Smooth muscle cell (in vitro differentiated cells): Measurements from ENCODE around the gene CAPN5. TPM values are rescaled to one million over a fixed set of nuclear protein-coding genes. Genes with fewer than 3 reads are reported as not detected.

Experiments
- DNase-seq: peaks from one replicate; lab custom pipeline; 2025; ENCODE audit not compliant: unreplicated experiment; lab: John Stamatoyannopoulos, UW
- H2AFZ ChIP-seq: fragments of 200-600 bp; sonication (generic); 2 replicates; pipeline ENCODE4 v1.6.0; 2016; ENCODE audit warnings: antibody characterized with exemption, low read depth, mild to moderate bottlenecking
- H3F3A ChIP-seq: fragments of 200-600 bp; sonication (generic); 2 replicates; pipeline ENCODE4 v1.6.0; 2017; ENCODE audit warnings: antibody characterized with exemption, low read depth
- H3K27ac ChIP-seq: fragments of 200-600 bp; sonication (generic); 2 replicates; pipeline ENCODE4 v1.5.1; 2016; ENCODE audit warnings: low read depth, mild to moderate bottlenecking
- H3K27me3 ChIP-seq: fragments of 200-600 bp; sonication (generic); 2 replicates; pipeline ENCODE4 v1.6.1; 2016; ENCODE audit warnings: low read depth, mild to moderate bottlenecking
- H3K36me3 ChIP-seq: fragments of 200-600 bp; sonication (generic); 2 replicates; pipeline ENCODE4 v1.5.1; 2016; ENCODE audit warnings: low read depth
- H3K4me1 ChIP-seq: fragments of 200-600 bp; sonication (generic); 2 replicates; pipeline ENCODE4 v1.5.1; 2016; ENCODE audit warnings: low read depth
- H3K4me2 ChIP-seq: fragments of 200-600 bp; sonication (generic); 2 replicates; pipeline ENCODE4 v1.6.0; 2016; ENCODE audit warnings: mild to moderate bottlenecking
- H3K4me3 ChIP-seq: fragments of 200-600 bp; sonication (generic); 2 replicates; pipeline ENCODE4 v1.5.1; 2016; ENCODE audit warnings: mild to moderate bottlenecking
- H3K79me2 ChIP-seq: fragments of 200-600 bp; sonication (generic); 2 replicates; pipeline ENCODE4 v1.6.0; 2016; ENCODE audit warnings: low read depth, mild to moderate bottlenecking
- H3K9ac ChIP-seq: fragments of 200-600 bp; sonication (generic); 2 replicates; pipeline ENCODE4 v1.6.0; 2016; ENCODE audit warnings: low read depth
- H3K9me3 ChIP-seq: fragments of 200-600 bp; sonication (generic); replicated peaks from 2 replicates; pipeline ENCODE4 v1.5.1; 2016; ENCODE audit warnings: low read depth
- H4K20me1 ChIP-seq: fragments of 200-600 bp; sonication (generic); 2 replicates; pipeline ENCODE4 v1.6.0; 2016; ENCODE audit warnings: low read depth
- CTCF ChIP-seq: fragments of 200-600 bp; sonication (generic); IDR thresholded peaks from 2 replicates; pipeline ENCODE4 v1.5.1; 2017; ENCODE audit warnings: borderline replicate concordance, mild to moderate bottlenecking, antibody characterized with exemption; ENCODE audit not compliant: insufficient read depth, poor library complexity, severe bottlenecking
- WGBS: methylation state at CpG from one replicate; pipeline ENCODE4 v1.1.7; 2016; ENCODE audit warnings: low lambda C conversion rate; 5-methylcytosine and 5-hydroxymethylcytosine counted together
- polyA plus RNA-seq: library from polyadenylated mRNA; unstranded; fragments of >200 nt; fragmentation: Nextera tagmentation; extraction: Ambion mirVana; gene quantifications from 2 replicates; pipeline ENCODE4 v1.2.1, GENCODE V29; 2016
- total RNA-seq: library from RNA; depleted of rRNA; stranded (reverse); fragments of >200 nt; gene quantifications from 2 replicates; pipeline ENCODE4 v1.2.3, GENCODE V29; 2014

CAPN5 gene
- total and polyA plus RNA-seq, 2 experiments from 2014 or later: 15.5 to 23.1 TPM

GRCh38 chr11:77167111-77167626 is 100.4 kb downstream of the CAPN5 start:
- no peak for TF ChIP-seq CTCF
- Histone ChIP-seq H2AFZ (no peak overlapping the region), H3K9me3 (no peaks in the 10 kb centered on the region), H3F3A (no peaks in the 10 kb centered on the region), H3K4me1 (peaks cover 15% of the 10 kb centered on the region), H3K27ac (no peak overlapping the region), H3K4me2 (no peak overlapping the region), H3K79me2 (no peaks in the 10 kb centered on the region), H4K20me1 (no peaks in the 10 kb centered on the region), H3K9ac (no peak overlapping the region), H3K4me3 (no peak overlapping the region), H3K27me3 (no peaks in the 10 kb centered on the region), H3K36me3 (no peaks in the 10 kb centered on the region)
- WGBS: 86% methylated on average over 9 of the region's 9 CpGs
- no peak for DNase-seq

- Histone ChIP-seq H3K9ac (no peak overlapping the region), H3K9me3 (no peaks in the 10 kb centered on the region), H4K20me1 (no peaks in the 10 kb centered on the region), H3K4me1 (peaks cover 22% of the 10 kb centered on the region), H3K4me2 (no peak overlapping the region), H2AFZ (no peak overlapping the region), H3K27ac (no peak overlapping the region), H3K4me3 (no peak overlapping the region), H3K36me3 (no peaks in the 10 kb centered on the region), H3K27me3 (no peaks in the 10 kb centered on the region), H3K79me2 (no peaks in the 10 kb centered on the region), H3F3A (no peaks in the 10 kb centered on the region)
- no peak for DNase-seq
- WGBS: 84% methylated on average over 8 of the region's 8 CpGs
- no peak for TF ChIP-seq CTCF
Measured at GRCh38 chr11:77167791-77168190, 101.0 kb downstream of the CAPN5 start.

GRCh38 chr11:77170107-77170506 is 103.3 kb downstream of the CAPN5 start:
- H3K4me3 ChIP-seq: no peak overlapping the region
- no peak for DNase-seq
- H3F3A ChIP-seq: no peaks in the 10 kb centered on the region
- H4K20me1 ChIP-seq: no peaks in the 10 kb centered on the region
- H3K9me3 ChIP-seq: no peaks in the 10 kb centered on the region
- no peaks in the 10 kb centered on the region for H3K79me2 ChIP-seq
- H3K27me3 ChIP-seq: no peaks in the 10 kb centered on the region
- 76% methylated on average over 5 of the region's 5 CpGs for WGBS
- TF ChIP-seq CTCF: no peak
- no peak overlapping the region for H3K4me2 ChIP-seq
- H3K9ac ChIP-seq: no peak overlapping the region
- no peaks in the 10 kb centered on the region for H3K36me3 ChIP-seq
- H3K4me1 ChIP-seq: peaks cover 29% of the 10 kb centered on the region
- H2AFZ ChIP-seq: no peak overlapping the region
- H3K27ac ChIP-seq: no peak overlapping the region

GRCh38 chr11:77171254-77171653 is 104.5 kb downstream of the CAPN5 start:
- 95% methylated on average over 8 of the region's 8 CpGs for WGBS

More at GRCh38 chr11:77171254-77171653, 104.5 kb downstream of the CAPN5 start:
- Histone ChIP-seq H3K27me3 (no peaks in the 10 kb centered on the region), H3K9me3 (no peaks in the 10 kb centered on the region), H3F3A (no peaks in the 10 kb centered on the region), H3K36me3 (no peaks in the 10 kb centered on the region), H4K20me1 (no peaks in the 10 kb centered on the region), H3K4me2 (no peak overlapping the region), H2AFZ (no peak overlapping the region), H3K27ac (no peak overlapping the region), H3K9ac (no peak overlapping the region), H3K79me2 (no peaks in the 10 kb centered on the region), H3K4me3 (no peak overlapping the region), H3K4me1 (peaks cover 34% of the 10 kb centered on the region)
- TF ChIP-seq CTCF: no peak
- no peak for DNase-seq
